GM21390 (cell line): ENCODE data around the gene HINT3.
"Not testable (repeated sequence)": the region's sequence is repeated elsewhere in the genome, so short reads cannot be mapped to it uniquely, and the experiment has no call there.

ENCODE experiments used
- ATAC-seq: cut with Tn5 transposase; IDR thresholded peaks from one replicate; pipeline ENCODE4 v1.9.1; 2021; ENCODE audit not compliant: unreplicated experiment

The HINT3 gene

DNA sequence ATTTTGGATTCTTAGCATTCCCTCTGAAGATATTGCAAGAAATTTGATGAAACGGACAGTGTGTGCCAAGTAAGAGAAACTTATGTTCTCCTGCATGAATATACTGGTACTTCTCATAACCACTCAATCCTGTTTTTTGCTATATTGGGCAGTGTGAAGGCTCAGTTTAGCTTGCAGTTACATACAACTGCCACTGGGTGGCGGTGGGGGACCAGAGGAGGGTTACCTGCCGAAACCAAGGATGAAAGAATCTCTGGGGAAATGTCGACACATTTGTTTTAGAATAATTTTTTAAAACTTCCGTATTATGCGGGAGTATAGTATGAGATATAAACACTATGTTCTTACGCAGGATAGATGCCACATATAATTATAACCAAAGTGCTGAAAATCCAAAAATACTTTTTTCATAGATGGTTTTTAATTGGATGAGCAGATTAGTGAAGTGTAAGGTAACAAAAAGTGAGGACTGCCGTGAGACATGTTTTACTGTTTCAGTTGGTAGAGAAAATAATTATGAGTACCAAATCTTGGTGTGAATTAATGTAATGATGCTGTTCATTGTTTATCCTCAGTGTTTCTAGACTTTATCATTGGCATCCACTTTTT is 39.5 kb downstream of the HINT3 start:
- peak; percentile 94 for ATAC-seq

DNA sequence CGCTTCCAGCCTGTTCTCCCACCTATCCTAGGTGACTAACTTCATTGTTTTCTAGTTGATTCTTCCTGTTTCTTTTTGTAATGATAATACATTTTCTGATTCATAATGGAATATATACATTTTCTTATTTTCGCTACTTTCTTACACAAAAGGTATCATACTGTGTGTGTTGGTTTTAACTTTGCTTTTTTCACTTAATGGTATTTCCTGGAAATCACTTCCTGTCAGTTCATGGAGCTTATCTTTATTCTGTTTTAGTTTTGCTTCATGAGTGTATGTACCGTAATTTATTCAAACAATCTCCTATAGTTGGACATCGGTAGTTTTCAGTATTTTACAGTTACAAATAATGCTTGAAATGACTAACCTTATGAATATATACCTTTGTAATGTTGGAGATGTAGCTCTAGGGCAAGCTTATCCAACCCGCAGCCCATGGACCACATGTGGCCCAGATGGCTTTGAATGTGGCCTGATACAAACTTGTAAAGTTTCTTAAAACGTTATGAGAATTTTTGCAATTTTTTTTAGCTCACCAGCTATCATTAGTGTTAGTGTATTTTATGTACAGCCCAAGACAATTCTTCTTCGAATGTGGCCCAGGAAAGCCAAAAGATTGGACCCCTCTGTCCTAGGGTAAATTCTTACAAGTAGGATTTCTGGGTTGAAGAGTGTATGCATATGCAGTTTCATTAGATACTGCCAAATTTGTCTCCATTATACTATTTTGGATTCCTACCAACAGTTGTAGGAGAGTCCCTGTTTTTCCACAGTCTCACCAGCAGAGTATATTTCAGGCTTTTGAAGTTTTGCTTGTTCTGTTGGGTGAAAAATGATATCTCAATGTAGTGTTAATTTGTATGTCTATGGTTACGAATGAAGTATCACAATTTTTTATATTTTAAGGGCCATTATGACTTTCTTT is 46.4 kb downstream of the HINT3 start:
- ATAC-seq = no peak

DNA sequence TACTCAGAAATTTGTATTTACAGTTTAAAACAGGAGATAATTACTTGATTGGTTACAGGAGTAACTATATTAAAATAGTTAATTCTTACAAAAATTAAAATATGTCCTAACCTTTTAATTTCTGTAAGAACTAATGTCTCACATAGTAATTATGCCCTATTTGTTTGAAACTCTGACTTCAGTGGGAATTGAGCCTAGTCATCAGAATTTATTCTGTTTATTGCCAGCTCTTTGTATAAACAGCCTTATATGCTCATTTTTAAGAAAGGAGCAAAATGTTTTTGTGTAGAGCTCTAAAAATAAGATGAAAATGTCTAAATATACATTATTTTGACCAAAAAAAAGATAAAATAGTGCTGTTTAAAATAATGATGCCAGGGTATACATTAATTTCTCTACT is 51.2 kb downstream of the HINT3 start:
- no peak for ATAC-seq

DNA sequence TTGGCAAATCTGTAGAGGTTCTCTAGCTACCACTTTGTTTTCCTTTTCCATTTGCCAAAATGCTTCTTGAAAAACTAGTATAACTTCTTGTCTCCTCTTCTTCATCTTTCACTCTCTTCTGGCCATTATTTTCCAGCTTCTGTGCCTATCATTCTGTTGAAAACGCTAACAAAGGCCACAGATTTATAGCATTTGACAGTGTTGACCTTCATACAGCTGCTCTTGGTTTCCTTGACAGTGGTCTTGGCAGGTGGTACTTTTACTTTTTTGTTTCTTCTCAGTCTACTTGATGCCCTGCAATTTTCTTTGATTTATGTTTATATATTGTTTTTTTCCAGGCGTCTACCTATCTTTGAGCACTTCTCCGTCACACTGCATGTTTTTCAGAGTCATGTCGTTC is 53.5 kb downstream of the HINT3 start:
- no peak for ATAC-seq

DNA sequence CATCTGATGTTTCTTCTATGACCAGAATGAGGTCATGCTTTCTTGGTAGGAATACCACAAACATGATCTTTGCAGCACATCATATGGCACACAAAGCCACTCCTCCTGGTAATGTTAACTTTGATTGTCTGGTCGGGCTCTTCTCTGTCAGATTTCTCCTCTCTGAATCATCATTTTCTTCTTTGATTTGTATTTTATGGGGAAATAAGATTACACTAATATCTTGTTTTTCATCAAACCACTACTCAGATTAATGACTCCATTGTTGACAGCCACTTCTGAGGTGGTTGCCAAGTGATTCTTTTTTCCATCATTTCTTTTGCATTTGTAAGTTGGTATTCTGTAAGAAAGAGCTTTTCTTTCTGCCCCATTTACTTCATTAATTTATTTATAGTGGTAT is 59.3 kb downstream of the HINT3 start:
- ATAC-seq = no peak

DNA sequence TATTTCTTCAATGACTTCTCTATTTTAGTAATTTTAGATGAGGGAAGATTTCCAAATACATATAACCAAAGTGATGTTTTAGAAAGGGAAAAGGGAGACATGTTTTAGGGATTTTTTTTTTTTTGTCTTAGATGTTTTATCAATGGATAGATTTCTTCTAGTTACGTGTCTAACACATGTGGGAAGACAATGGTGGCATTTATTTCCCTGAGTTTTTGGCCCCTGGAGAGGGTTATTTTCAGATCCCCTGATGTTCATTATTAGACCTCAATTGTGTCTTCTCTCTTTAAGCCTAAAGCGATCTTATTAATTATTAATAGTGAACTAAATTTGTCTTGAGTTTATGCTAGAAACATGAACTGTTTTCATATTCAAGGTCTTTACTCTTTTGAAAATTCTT is 60.0 kb downstream of the HINT3 start:
- no peak for ATAC-seq

DNA sequence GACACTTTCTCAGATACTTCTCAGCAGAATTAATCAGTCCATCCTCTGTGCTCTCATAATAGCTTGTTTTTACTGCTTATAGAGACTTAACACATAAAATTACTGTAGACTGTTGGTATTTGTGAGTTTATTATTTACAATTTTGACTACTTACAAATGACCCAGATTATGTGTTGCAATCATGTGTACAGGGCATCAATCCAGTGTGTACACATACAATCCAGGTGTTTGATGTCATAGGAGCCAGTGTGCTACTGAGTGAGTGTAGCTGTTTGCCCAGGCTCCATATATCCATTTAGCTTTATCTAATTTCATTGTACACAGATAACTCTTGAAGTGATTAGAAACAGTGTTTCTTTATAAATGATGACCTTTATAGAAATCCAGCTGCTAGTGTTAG is 61.1 kb downstream of the HINT3 start:
- ATAC-seq = no peak

DNA sequence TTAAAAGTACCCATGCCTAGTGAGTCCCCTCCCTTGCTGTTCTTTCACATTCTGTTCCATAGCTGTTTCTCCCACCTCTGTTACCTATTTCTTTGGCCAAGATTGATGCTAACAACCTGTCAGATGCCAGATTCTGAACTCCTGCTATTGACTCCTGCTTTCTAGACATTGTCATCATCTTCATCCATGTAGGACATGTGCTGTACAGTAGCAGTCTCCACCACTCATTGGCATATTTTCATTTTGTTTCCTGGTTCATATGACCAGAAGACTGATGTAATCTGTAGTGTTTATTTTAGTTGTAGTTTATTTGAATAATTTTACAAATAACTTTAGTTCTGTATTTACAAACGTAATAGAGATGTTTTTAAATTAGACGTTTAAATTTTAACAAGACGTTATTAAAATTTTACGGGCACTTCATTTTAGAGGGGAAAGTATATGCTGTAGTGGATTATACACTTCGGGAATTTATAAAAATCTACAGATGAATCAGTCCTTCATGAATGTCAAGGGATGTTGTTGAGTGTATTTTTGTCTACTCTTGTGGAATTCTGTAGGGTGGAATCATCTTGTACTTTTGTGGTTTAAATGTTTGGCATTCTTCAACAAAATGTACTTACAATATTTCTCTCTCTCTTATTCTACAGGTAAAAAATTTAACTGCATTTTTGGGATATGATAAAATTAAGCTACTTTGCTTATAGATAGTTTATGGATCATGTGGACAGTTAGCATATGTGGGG is 63.9 kb downstream of the HINT3 start:
- ATAC-seq = no peak

DNA sequence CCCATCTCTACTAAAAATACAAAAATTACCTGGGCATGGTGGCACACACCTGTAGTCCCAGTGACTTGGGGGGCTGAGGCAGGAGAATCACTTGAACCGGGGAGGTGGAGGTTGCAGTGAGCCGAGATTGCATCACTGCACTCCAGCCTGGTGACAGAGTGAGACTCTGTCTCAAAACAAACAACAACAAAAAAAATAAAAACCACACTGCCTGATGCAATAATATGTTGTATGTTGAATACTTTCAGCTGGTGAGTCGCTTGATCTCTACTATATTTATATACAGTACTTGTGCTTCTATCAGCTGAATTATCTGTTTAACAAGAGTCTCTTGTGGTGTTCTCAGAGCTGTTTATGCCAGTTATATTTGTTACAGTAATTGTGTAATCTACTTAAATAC is 66.9 kb downstream of the HINT3 start:
- not testable (repeated sequence) for ATAC-seq

DNA sequence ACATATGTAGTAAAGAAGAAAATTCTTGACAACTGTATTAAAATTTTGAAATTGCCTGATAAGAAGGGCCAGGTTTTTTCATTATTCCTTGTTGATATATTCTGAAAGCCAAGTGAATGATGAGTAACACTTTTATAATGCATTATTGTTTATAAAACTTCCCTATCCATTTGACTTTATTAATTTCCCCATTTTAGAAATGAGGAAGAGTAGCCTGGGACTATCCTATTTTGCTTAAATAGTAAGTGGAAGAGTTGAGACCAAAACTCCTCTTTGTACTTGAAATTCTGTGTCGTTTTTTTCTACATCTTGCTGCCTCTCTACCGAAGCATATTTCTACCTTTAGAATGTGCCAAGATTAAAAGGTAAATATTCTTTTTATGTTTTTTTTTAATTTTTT is 69.4 kb downstream of the HINT3 start:
- no peak for ATAC-seq

DNA sequence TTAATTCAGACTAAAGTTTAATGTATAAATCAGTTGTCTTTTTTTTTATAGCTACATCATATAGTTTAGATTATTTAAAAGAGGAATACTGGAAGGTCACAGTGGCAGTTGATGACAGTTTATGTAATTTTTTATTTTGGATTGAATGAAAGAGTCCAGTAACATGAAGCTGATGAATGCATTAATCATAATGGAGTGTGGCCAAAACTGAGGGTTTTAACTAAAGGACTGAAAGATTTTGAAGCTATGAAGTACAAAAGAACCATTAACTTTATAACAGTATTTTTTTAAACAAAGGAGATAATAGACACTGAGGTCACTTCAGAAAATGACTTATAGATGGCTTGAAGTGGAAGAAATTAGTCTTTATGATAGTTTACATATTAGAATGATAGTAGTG is 71.0 kb downstream of the HINT3 start:
- no peak for ATAC-seq
